Panc1 (cell line): ENCODE measurements around the gene LRP1B.

ENCODE experiments used
- CTCF ChIP-seq: fragments of 450-650 bp; IDR thresholded peaks from 2 replicates; pipeline ENCODE4 v1.5.1; 2017; ENCODE audit warnings: mild to moderate bottlenecking
- POLR2AphosphoS5 ChIP-seq: IDR thresholded peaks from 2 replicates; pipeline ENCODE4 v1.6.1; 2012; ENCODE audit warnings: mild to moderate bottlenecking, low read depth, low read length, moderate library complexity
- REST ChIP-seq, 2 experiments: IDR thresholded peaks; 2 replicates each; pipeline ENCODE4 v1.6.1; 2011 to 2012; ENCODE audit warnings: low read depth in 2 of 2, control low read depth in 1 of 2, low read length in 1 of 2, mild to moderate bottlenecking in 1 of 2, moderate library complexity in 1 of 2; ENCODE audit not compliant: insufficient read depth in 1 of 2
- SIN3A ChIP-seq: IDR thresholded peaks from 2 replicates; pipeline ENCODE4 v1.6.1; 2012; ENCODE audit warnings: low read depth, mild to moderate bottlenecking, low read length, moderate library complexity, borderline replicate concordance; ENCODE audit not compliant: insufficient read depth
- TCF7L2 ChIP-seq: IDR thresholded peaks from 2 replicates; pipeline ENCODE4 v1.6.1; 2011; ENCODE audit warnings: mild to moderate bottlenecking, low read depth, low read length, inconsistent platforms

- TF ChIP-seq CTCF (no peak; the same call in 1 of the 2 replicates), POLR2AphosphoS5 (no peak), REST (IDR thresholded peaks at IDR 0.05; ENCODE audit: insufficient read depth in 1 of 2, low read depth in 2 of 2, low read length in 1 of 2) (no peak), SIN3A (no peak), TCF7L2 (no peak)
Observed at GRCh38 chr2:140808820-140809219, 1322.0 kb downstream of the LRP1B start.
